CD4-positive, alpha-beta T cell (primary cell): ENCODE results near the gene LARGE1. TPM values are rescaled to one million over a fixed set of nuclear protein-coding genes. Genes with fewer than 3 reads are reported as not detected.

ENCODE experiments used
- ATAC-seq: fragments of 200-7000 bp; cut with Tn5 transposase; one replicate; pipeline ENCODE4 v1.10.0; 2022; ENCODE audit warnings: mild to moderate bottlenecking; ENCODE audit not compliant: poor library complexity
- CTCF ChIA-PET: fragments of 350-600 bp; sonication (Branson Sonifier 250); formaldehyde crosslinking; loops from one replicate; lab custom pipeline; 2021; ENCODE audit warnings: antibody characterized with exemption, inconsistent platforms; lab: Charles Lee
- POLR2A ChIA-PET: fragments of 350-600 bp; sonication (Branson Sonifier 250); formaldehyde crosslinking; loops from one replicate; lab custom pipeline; 2021; ENCODE audit warnings: antibody characterized with exemption, inconsistent platforms; lab: Charles Lee
- DNase-seq, 14 experiments: peaks; one replicate each; pipeline ENCODE4 v3.0.0-alpha.2; 2013 to 2020; ENCODE audit warnings: mixed read lengths in 2 of 14
- H3K27ac ChIP-seq, 2 donors: one replicate each; pipeline versions ENCODE4 v1.5.1 to v1.7.0; 2013; ENCODE audit warnings: low read length in 2 of 2, low read depth in 1 of 2, mild to moderate bottlenecking in 1 of 2
- H3K27me3 ChIP-seq, 2 experiments: 1 replicate in 1 of 2; 2 replicates in 1 of 2; pipeline versions ENCODE4 v1.6.1 to v1.7.0; 2013; ENCODE audit warnings: low read length in 2 of 2, control low read depth in 1 of 2, mild to moderate bottlenecking in 1 of 2, moderate library complexity in 1 of 2; ENCODE audit not compliant: insufficient read depth in 2 of 2, control insufficient read depth in 1 of 2
- H3K36me3 ChIP-seq: one replicate; pipeline ENCODE4 v1.6.1; 2013; ENCODE audit warnings: low read length, control low read depth; ENCODE audit not compliant: insufficient read depth
- H3K4me1 ChIP-seq: one replicate; pipeline ENCODE4 v1.6.1; 2013; ENCODE audit warnings: low read length, control low read depth; ENCODE audit not compliant: insufficient read depth
- H3K4me3 ChIP-seq: one replicate; pipeline ENCODE4 v1.5.1; 2013; ENCODE audit warnings: mild to moderate bottlenecking, low read length, moderate library complexity
- H3K9me3 ChIP-seq, 2 experiments: 1 replicate in 1 of 2; 2 replicates in 1 of 2; pipeline versions ENCODE4 v1.6.1 to v1.7.0; 2013; ENCODE audit warnings: low read length in 2 of 2, mild to moderate bottlenecking in 2 of 2, control low read depth in 1 of 2, moderate library complexity in 1 of 2; ENCODE audit not compliant: control insufficient read depth in 1 of 2, insufficient read depth in 1 of 2
- H3K27ac Mint-ChIP-seq: one replicate; pipeline ENCODE4 v1.8.0; 2020; ENCODE audit warnings: mixed read lengths
- H3K27me3 Mint-ChIP-seq: one replicate; pipeline ENCODE4 v1.8.0; 2021; ENCODE audit warnings: mixed read lengths
- H3K36me3 Mint-ChIP-seq: one replicate; pipeline ENCODE4 v1.8.0; 2021; ENCODE audit warnings: low read depth, mixed read lengths
- H3K4me1 Mint-ChIP-seq: one replicate; pipeline ENCODE4 v1.8.0; 2021; ENCODE audit warnings: low read depth, mixed read lengths
- H3K4me3 Mint-ChIP-seq: one replicate; pipeline ENCODE4 v1.8.0; 2020; ENCODE audit warnings: mild to moderate bottlenecking, mixed read lengths
- H3K9me3 Mint-ChIP-seq: one replicate; pipeline ENCODE4 v1.8.0; 2020; ENCODE audit warnings: mixed read lengths
- intact Hi-C, 2 experiments: fragments of 100-400 bp; cut with DNase I in 1 of 2; cut with micrococcal nuclease in 1 of 2; formaldehyde crosslinking; loops; one replicate each; pipeline versions ENCODE4 v1.15.1 to v1.9.0; 2023 to 2025; cut with DNase I, micrococcal nuclease
- total RNA-seq, 174 experiments: library from RNA in 2 of 174; stranded (reverse) in 2 of 174; gene quantifications; one replicate each; pipeline ENCODE4 v1.2.3 and lab custom pipeline; 2021 to 2026
- TF ChIP-seq, protein P1 (sequence below): fragments of 200-600 bp; IDR thresholded peaks from one replicate; pipeline ENCODE4 v1.8.0; 2022; ENCODE audit warnings: antibody characterized with exemption, mild to moderate bottlenecking

The LARGE1 gene
- total RNA-seq, 2 experiments from 2014 or later = 0.14 to 0.70 TPM

DNA sequence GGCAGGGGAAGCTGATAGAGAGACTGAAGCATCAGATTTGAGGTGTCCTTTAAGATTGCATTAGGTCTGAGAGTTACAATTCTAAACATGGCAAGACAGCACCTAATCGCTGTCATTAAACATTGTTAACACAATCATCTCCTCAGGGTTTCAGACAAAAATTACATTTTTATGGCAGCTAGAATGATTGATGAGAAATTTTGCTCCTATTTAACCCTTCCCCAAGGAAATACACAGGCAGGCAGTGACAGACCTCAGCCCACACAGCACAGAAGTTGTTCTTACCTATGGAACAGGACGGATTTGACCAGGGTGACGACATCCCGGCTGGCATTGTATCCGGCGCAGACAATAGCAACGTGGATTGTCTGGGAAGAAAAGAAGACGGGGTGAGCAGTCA, 294.3 kb downstream of the LARGE1 start:
- Histone ChIP-seq H3K27ac (no peak overlapping the region), H3K9me3 (peaks cover 0 to 10% of the 10 kb centered on the region in 2 experiments), H3K27me3 (no peaks in the 10 kb centered on the region), H3K36me3 (no peaks in the 10 kb centered on the region), H3K4me1 (no peaks in the 10 kb centered on the region), H3K4me3 (no peak overlapping the region)
- Mint-ChIP-seq H3K36me3 (no peaks in the 10 kb centered on the region), H3K9me3 (peaks cover 11% of the 10 kb centered on the region), H3K27me3 (no peaks in the 10 kb centered on the region), H3K27ac (no peak overlapping the region), H3K4me3 (no peak overlapping the region), H3K4me1 (no peaks in the 10 kb centered on the region)
- ChIA-PET CTCF (no interaction called here), POLR2A (no interaction called here)
- TF ChIP-seq, protein P1, sequence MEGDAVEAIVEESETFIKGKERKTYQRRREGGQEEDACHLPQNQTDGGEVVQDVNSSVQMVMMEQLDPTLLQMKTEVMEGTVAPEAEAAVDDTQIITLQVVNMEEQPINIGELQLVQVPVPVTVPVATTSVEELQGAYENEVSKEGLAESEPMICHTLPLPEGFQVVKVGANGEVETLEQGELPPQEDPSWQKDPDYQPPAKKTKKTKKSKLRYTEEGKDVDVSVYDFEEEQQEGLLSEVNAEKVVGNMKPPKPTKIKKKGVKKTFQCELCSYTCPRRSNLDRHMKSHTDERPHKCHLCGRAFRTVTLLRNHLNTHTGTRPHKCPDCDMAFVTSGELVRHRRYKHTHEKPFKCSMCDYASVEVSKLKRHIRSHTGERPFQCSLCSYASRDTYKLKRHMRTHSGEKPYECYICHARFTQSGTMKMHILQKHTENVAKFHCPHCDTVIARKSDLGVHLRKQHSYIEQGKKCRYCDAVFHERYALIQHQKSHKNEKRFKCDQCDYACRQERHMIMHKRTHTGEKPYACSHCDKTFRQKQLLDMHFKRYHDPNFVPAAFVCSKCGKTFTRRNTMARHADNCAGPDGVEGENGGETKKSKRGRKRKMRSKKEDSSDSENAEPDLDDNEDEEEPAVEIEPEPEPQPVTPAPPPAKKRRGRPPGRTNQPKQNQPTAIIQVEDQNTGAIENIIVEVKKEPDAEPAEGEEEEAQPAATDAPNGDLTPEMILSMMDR = no peak
- no peak for DNase-seq
- intact Hi-C loops = no loop called here
- no peak for ATAC-seq

GRCh38 chr22:33620085-33620484, 300.2 kb downstream of the LARGE1 start:
- no peak for DNase-seq
- no peaks in the 10 kb centered on the region for H3K27me3 Mint-ChIP-seq
- H3K27me3 ChIP-seq = no peaks in the 10 kb centered on the region
- CTCF ChIA-PET = no interaction called here
- no peak overlapping the region for H3K4me3 Mint-ChIP-seq
- H3K27ac Mint-ChIP-seq = no peak overlapping the region
- no peaks in the 10 kb centered on the region for H3K36me3 ChIP-seq
- POLR2A ChIA-PET = no interaction called here
- no peaks in the 10 kb centered on the region for H3K36me3 Mint-ChIP-seq
- H3K4me1 Mint-ChIP-seq = no peaks in the 10 kb centered on the region
- ATAC-seq = no peak
- no peak overlapping the region for H3K27ac ChIP-seq
- peaks cover 0 to 3% of the 10 kb centered on the region in 2 experiments for H3K9me3 ChIP-seq
- H3K4me3 ChIP-seq = no peak overlapping the region
- peaks cover 7% of the 10 kb centered on the region for H3K9me3 Mint-ChIP-seq
- H3K4me1 ChIP-seq = no peaks in the 10 kb centered on the region
- TF ChIP-seq, protein P1 = no peak
- intact Hi-C loops = no loop called here

DNA sequence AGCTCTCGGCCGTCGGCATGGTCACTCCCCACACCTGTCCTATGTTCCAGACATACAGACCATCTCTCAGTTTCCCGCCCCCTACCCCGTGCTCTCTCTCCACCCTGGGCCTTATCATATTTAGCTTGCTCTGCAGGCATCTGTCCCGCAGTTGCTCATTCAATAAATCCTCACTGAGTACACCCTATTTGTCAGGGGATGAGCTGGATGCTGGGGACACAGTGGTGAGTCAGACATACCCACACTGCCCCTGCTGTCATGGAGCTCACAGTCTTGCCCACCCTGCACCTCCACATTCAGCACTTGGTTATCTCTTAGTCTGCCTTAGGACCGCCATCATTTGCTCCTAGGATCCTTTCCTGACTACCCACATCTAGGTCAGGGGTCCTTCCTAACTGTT, 313.8 kb downstream of the LARGE1 start:
- Histone ChIP-seq H3K9me3 (peaks cover 0 to 5% of the 10 kb centered on the region in 2 experiments), H3K4me1 (no peaks in the 10 kb centered on the region), H3K27ac (no peak overlapping the region), H3K27me3 (no peaks in the 10 kb centered on the region), H3K36me3 (no peaks in the 10 kb centered on the region), H3K4me3 (no peak overlapping the region)
- peaks cover 4% of the 10 kb centered on the region for H3K9me3 Mint-ChIP-seq
- H3K27ac Mint-ChIP-seq = no peak overlapping the region
- intact Hi-C loops = no loop called here
- POLR2A ChIA-PET = no interaction called here
- no peaks in the 10 kb centered on the region for H3K4me1 Mint-ChIP-seq
- H3K4me3 Mint-ChIP-seq = no peak overlapping the region
- CTCF ChIA-PET = no interaction called here
- no peak for DNase-seq
- no peaks in the 10 kb centered on the region for H3K36me3 Mint-ChIP-seq
- no peak for ATAC-seq
- H3K27me3 Mint-ChIP-seq = no peaks in the 10 kb centered on the region
- TF ChIP-seq, protein P1 = no peak
